ENCODE data around the gene CACUL1.
A peak's percentile ranks its signal among the peaks of the same experiment; 100 is the strongest.

The CACUL1 gene

DNA sequence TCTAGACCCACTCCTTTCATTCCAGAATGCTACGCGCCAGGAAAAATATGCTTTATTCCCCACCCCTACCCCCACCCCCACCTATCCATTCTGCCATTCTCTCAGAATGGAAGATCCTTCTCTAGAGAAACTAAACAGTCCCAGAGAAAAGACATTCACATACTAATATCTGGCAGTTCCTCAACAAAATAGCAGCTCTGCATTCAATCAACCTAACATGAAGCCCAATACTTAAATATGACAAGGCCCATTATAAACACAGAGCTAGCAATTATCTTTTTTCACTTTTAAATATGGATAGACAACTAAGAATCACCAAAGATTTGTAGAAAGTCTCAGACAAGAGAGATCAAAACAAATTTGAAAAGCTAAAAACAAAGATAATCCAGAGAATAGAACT lies 16.4 kb downstream of the CACUL1 start:
- DNase-seq: no peak
- in situ Hi-C loops (cut with MboI; ENCODE audit: low pct_unique_long_range_greater_than_20kb, low sequenced_read_pairs): no loop called here

GRCh38 chr10:118737603-118738302 lies 17.0 kb downstream of the CACUL1 start:
- in situ Hi-C loops (cut with MboI; ENCODE audit: low pct_unique_long_range_greater_than_20kb, low sequenced_read_pairs): no loop called here
- DNase-seq: no peak

GRCh38 chr10:118735294-118735693 lies 19.5 kb downstream of the CACUL1 start:
- no peak for DNase-seq
- in situ Hi-C loops (cut with MboI; ENCODE audit: low pct_unique_long_range_greater_than_20kb, low sequenced_read_pairs): no loop called here

DNA sequence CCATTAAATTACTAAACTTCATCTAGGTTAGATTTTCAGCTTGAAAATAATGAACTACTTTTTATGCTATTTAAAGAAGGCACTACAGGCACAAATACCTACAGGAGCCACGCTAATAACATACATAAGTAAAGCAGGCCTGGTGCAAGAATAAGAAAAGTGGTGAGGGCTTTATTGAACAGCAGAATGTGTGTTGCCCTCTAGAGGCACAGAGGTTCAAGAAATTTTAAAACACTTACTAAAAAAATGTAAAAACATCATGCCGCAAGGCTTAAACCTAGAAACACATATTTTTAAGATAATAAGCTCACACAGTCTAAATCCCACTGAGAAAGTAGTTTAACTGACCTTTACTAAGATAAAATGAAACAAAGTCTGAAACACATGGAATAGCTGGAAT lies 20.3 kb downstream of the CACUL1 start:
- no peak for DNase-seq
- in situ Hi-C loops (cut with MboI; ENCODE audit: low pct_unique_long_range_greater_than_20kb, low sequenced_read_pairs): no loop called here

GRCh38 chr10:118732245-118733165 lies 22.3 kb downstream of the CACUL1 start:
- DNase-seq: no peak
- in situ Hi-C loops (cut with MboI; ENCODE audit: low pct_unique_long_range_greater_than_20kb, low sequenced_read_pairs): no loop called here

DNA sequence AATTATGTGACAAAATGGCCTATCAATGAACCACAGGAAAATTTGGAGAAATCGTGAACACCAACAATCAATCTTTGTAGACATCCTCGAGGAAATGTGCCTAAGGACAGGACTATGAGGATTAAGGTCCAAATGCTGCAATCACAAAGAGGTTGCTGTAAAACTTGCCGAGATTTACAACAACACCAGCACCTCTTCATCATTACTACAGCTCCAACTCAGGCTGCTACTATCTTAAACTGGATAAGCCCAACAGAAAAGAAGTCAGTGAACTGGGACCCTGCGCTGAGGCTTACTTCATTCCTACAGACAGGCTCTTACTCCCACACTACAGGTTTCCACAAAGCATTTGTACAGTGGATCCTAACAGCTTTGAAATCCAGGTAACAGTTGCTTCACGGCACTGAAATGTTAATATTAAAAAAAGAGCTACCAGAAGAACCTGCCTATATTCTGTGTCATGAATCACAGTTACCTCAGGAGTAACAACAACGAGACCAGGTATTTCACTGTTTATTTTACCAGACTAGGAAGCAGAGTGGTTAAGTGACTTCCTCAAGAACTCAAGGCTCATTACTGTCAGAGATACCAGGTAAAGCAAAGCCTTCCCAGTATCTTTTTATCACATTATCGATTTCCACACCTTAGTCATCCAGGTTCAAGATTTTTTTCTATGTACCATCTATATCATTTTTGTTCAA lies 23.9 kb downstream of the CACUL1 start:
- no peak for DNase-seq
- in situ Hi-C loops (cut with MboI; ENCODE audit: low pct_unique_long_range_greater_than_20kb, low sequenced_read_pairs): no loop called here

DNA sequence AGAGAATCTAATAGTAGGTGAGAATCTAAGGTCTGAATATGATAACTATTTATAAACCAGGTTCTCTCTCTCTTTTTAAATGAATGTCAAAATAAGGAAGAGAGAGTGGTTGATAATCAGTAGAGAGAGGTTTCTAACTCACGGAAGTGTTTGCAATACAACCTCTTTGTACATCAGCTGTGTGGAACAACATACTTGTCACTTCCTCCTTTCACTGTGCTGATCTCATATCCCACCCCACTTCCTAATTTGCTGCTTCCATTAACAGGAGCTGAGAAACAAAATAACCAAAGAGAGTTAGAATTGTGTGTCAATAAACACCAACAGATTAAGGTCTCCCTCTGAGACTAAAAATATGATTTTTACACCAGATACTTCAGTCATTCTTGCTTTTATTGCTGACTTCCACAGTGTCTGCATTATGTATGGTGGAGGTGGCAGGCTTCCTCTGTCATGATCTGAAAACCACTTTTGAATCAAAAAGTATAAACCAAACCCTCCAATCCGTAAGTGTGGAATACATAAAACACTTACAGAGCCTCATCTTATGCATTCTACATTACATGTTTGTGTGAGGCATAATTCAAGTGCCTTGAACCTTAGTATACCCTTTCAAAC lies 25.0 kb downstream of the CACUL1 start:
- in situ Hi-C loops (cut with MboI; ENCODE audit: low pct_unique_long_range_greater_than_20kb, low sequenced_read_pairs): no loop called here
- DNase-seq: peak; percentile 70

DNA sequence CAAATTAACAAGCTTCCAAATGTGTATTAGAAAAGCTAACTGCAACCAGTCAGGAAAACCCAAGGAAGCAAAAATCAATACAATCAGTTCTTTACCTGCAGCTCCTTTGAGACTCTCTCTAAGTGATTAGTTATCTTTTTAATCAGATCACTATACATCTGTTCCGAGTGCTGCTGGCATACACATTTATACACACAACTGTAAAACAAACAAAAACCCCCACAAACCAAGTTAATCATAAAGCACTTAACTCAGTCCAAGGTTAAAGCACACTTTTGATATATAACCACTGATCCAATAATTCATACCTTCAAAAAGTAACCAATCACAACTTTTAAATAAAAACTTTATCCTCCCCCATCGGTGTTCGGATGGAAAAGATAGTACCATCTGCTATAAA lies 25.6 kb downstream of the CACUL1 start:
- in situ Hi-C loops (cut with MboI; ENCODE audit: low pct_unique_long_range_greater_than_20kb, low sequenced_read_pairs): no loop called here
- no peak for DNase-seq

DNA sequence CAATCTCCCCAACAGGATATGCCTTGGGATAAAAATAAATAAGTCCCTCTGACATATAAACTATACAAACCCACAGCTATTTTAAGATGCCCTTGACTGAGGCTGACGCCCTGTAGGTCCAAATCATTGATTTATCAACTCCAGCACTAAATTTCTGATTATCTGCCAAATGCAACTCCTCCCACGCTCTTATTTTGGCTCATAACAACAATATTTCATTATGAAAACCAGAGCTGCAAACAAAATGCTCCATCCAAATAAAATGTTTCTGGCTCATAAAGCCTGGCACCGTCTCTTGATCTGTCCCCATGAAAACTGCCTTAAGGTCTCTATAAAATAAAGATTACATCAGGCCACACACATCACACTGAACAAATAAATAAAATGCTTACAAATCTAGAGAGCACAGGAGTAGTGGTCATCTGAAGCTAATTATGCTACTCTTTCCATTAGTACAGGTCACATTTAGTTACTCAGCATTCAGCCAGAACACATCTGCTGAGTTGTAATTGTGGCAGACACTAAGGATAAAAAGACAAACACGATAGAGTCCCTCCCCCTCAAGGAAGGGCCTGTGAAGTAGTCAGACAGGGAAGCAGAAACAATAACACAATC lies 28.8 kb downstream of the CACUL1 start:
- no peak for DNase-seq
- in situ Hi-C loops (cut with MboI; ENCODE audit: low pct_unique_long_range_greater_than_20kb, low sequenced_read_pairs): no loop called here

- in situ Hi-C loops (cut with MboI; ENCODE audit: low pct_unique_long_range_greater_than_20kb, low sequenced_read_pairs): no loop called here
- DNase-seq: no peak
These were observed 31.3 kb downstream of the CACUL1 start for GRCh38 chr10:118723466-118723865.

- in situ Hi-C loops (cut with MboI; ENCODE audit: low pct_unique_long_range_greater_than_20kb, low sequenced_read_pairs): no loop called here
- DNase-seq: no peak
These were observed 33.3 kb downstream of the CACUL1 start for GRCh38 chr10:118721539-118721876.

DNA sequence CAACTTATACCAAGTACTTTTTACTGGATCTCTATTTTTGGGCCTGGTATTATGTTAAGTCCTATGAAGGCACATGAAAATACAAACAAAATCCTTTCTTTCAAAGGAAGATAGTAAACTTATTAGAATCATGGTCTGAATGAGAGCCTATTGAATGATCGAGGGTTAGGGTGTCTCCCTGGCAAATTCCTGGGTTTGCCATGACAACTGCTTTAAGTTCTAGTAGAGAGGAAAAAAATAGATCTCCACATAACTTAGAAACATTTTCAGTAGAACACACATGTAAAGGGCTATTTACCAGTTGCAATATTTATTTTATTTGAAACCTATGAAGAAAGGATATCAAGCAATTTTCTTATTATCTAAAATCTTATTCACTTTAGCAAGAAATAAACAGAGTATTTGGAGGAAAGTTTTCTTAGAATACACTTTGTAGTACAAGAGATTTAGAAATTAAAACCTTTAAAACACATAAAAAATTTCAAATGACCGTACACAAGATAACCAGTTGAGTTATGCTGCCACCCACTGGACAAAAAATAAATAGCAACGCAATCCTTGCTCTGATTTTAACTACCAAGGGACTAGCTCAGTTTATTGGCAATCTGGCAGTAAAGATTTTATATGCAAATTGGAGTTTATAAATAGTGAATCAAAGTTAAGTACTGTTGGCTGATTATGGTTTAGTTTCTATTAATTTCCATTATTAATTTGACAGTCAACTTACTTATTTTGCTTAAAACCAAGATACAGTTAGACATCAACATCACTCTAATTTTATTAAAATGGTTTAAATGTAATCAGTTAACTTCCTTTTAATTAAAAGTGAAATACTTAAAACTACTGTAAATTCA lies 33.9 kb downstream of the CACUL1 start:
- in situ Hi-C loops (cut with MboI; ENCODE audit: low pct_unique_long_range_greater_than_20kb, low sequenced_read_pairs): no loop called here
- peak; percentile 66 for DNase-seq

- in situ Hi-C loops (cut with MboI; ENCODE audit: low pct_unique_long_range_greater_than_20kb, low sequenced_read_pairs): no loop called here
- DNase-seq: no peak
These were observed 40.4 kb downstream of the CACUL1 start for GRCh38 chr10:118714366-118714765.

- in situ Hi-C loops (cut with MboI; ENCODE audit: low pct_unique_long_range_greater_than_20kb, low sequenced_read_pairs): no loop called here
- no peak for DNase-seq
These were observed 41.7 kb downstream of the CACUL1 start for GRCh38 chr10:118712930-118713634.

GRCh38 chr10:118712080-118712479 lies 42.7 kb downstream of the CACUL1 start:
- DNase-seq: no peak
- in situ Hi-C loops (cut with MboI; ENCODE audit: low pct_unique_long_range_greater_than_20kb, low sequenced_read_pairs): no loop called here

GRCh38 chr10:118710487-118710886 lies 44.3 kb downstream of the CACUL1 start:
- DNase-seq: no peak
- in situ Hi-C loops (cut with MboI; ENCODE audit: low pct_unique_long_range_greater_than_20kb, low sequenced_read_pairs): no loop called here

DNA sequence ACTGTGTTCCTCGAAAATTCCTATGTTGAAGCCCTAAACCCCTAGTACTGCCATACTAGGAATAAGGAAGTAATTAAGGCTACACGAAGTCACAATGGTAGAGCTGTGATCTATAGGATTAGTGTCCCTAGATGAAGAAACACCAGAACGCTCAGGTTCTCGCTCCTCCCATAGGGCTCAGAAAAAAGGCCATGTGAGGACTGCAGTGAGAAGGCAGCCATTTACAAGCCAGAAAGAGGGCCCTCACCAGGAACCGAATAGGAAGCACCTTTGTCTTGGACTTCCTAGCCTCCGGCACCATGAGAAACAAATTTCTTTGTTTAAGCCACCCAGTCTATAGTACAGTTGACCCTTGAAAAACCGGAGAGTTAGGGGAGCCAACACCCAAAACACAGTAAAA lies 46.2 kb downstream of the CACUL1 start:
- in situ Hi-C loops (cut with MboI; ENCODE audit: low pct_unique_long_range_greater_than_20kb, low sequenced_read_pairs): no loop called here
- DNase-seq: no peak

- in situ Hi-C loops (cut with MboI; ENCODE audit: low pct_unique_long_range_greater_than_20kb, low sequenced_read_pairs): no loop called here
- no peak for DNase-seq
These were observed 50.1 kb downstream of the CACUL1 start for GRCh38 chr10:118704711-118705110.

All from KBM-7 (cell line).